GM23248 (cell line): ENCODE results near the gene ALCAM. TPM values are rescaled to one million over a fixed set of nuclear protein-coding genes. Genes with fewer than 3 reads are reported as not detected.
A peak's percentile ranks its signal among the peaks of the same experiment; 100 is the strongest.

Experiments used
- DNase-seq: peaks from one replicate; pipeline ENCODE4 v3.0.0-alpha.2; 2015
- H2AFZ ChIP-seq: fragments of 200-600 bp; sonication (generic); 2 replicates; pipeline ENCODE4 v1.6.1; 2016; ENCODE audit warnings: antibody characterized with exemption
- H3F3A ChIP-seq: fragments of 200-600 bp; sonication (generic); 2 replicates; pipeline ENCODE4 v1.6.1; 2016; ENCODE audit warnings: mild to moderate bottlenecking, antibody characterized with exemption, mixed run types; ENCODE audit not compliant: insufficient read depth
- H3K27ac ChIP-seq: fragments of 200-600 bp; sonication (generic); 2 replicates; pipeline ENCODE4 v1.5.1; 2016; ENCODE audit warnings: mild to moderate bottlenecking
- H3K27me3 ChIP-seq: fragments of 200-600 bp; sonication (generic); replicated peaks from 2 replicates; pipeline ENCODE4 v1.6.1; 2016; ENCODE audit warnings: mild to moderate bottlenecking; ENCODE audit not compliant: insufficient read depth
- H3K36me3 ChIP-seq: fragments of 200-600 bp; sonication (generic); 2 replicates; pipeline ENCODE4 v1.6.1; 2016; ENCODE audit warnings: low read depth, mild to moderate bottlenecking
- H3K4me1 ChIP-seq: fragments of 200-600 bp; sonication (generic); 2 replicates; pipeline ENCODE4 v1.6.1; 2016; ENCODE audit warnings: mild to moderate bottlenecking; ENCODE audit not compliant: insufficient read depth
- H3K4me2 ChIP-seq: fragments of 200-600 bp; sonication (generic); one replicate; pipeline ENCODE4 v1.6.1; 2016; ENCODE audit warnings: mild to moderate bottlenecking; ENCODE audit not compliant: unreplicated experiment
- H3K4me3 ChIP-seq: fragments of 200-600 bp; sonication (generic); 2 replicates; pipeline ENCODE4 v1.5.1; 2016; ENCODE audit warnings: mild to moderate bottlenecking
- H3K79me2 ChIP-seq: fragments of 200-600 bp; sonication (generic); 2 replicates; pipeline ENCODE4 v1.6.1; 2016; ENCODE audit warnings: mild to moderate bottlenecking; ENCODE audit not compliant: insufficient read depth
- H3K9ac ChIP-seq: fragments of 200-600 bp; sonication (generic); 2 replicates; pipeline ENCODE4 v1.6.1; 2016; ENCODE audit warnings: mild to moderate bottlenecking
- H3K9me2 ChIP-seq: fragments of 200-600 bp; sonication (generic); 2 replicates; pipeline ENCODE4 v1.6.1; 2016; ENCODE audit warnings: mixed run types, mild to moderate bottlenecking, moderate library complexity; ENCODE audit not compliant: insufficient read depth
- H3K9me3 ChIP-seq: fragments of 200-600 bp; sonication (generic); one replicate; pipeline ENCODE4 v1.6.1; 2017; ENCODE audit warnings: low read depth
- H4K20me1 ChIP-seq: fragments of 200-600 bp; sonication (generic); 2 replicates; pipeline ENCODE4 v1.6.0; 2016; ENCODE audit not compliant: insufficient read depth
- EZH2 ChIP-seq: fragments of 200-600 bp; sonication (generic); IDR thresholded peaks from 2 replicates; pipeline ENCODE4 v1.6.1; 2018; ENCODE audit warnings: antibody characterized with exemption, mild to moderate bottlenecking; ENCODE audit not compliant: insufficient read depth, poor library complexity, severe bottlenecking
- EZH2phosphoT487 ChIP-seq: fragments of 200-600 bp; sonication (generic); IDR thresholded peaks from 2 replicates; pipeline ENCODE4 v1.6.1; 2018; ENCODE audit warnings: antibody characterized with exemption, moderate library complexity, mild to moderate bottlenecking, low read depth; ENCODE audit not compliant: insufficient read depth
- WGBS, 2 experiments: methylation state at CpG; one replicate each; pipeline ENCODE4 v1.1.6; 2015 to 2017; ENCODE audit warnings: low lambda C conversion rate in 2 of 2, low coverage in 1 of 2; ENCODE audit errors: missing lambda C conversion rate in 2 of 2; 5-methylcytosine and 5-hydroxymethylcytosine counted together
- in situ Hi-C: fragments of 300-500 bp; cut with MboI; formaldehyde crosslinking; loops from 2 replicates; pipeline ENCODE4 v1.15.0; 2020
- polyA plus RNA-seq: library from polyadenylated mRNA; unstranded; fragments of >200 nt; fragmentation: Nextera tagmentation; extraction: Ambion mirVana; gene quantifications from 2 replicates; pipeline ENCODE4 v1.2.1, GENCODE V29; 2016
- total RNA-seq: library from RNA; depleted of rRNA; stranded (reverse); fragments of >200 nt; shearing (Covaris generic); gene quantifications from 2 replicates; pipeline ENCODE4 v1.2.3, GENCODE V29; 2014

The ALCAM gene
- total and polyA plus RNA-seq, 2 experiments from 2014 or later, result 88.7 to 208 TPM

- Histone ChIP-seq H3K4me2 (no peak overlapping the region), H3K4me3 (no peak overlapping the region), H3K27me3 (no peaks in the 10 kb centered on the region), H3K79me2 (no peaks in the 10 kb centered on the region), H3K9ac (no peak overlapping the region), H2AFZ (no peak overlapping the region), H3K27ac (no peak overlapping the region), H3K9me2 (no peaks in the 10 kb centered on the region), H3F3A (peaks cover 15% of the 10 kb centered on the region; the same call in 1 of the 2 replicates), H3K4me1 (peaks cover 19% of the 10 kb centered on the region), H3K9me3 (no peaks in the 10 kb centered on the region), H4K20me1 (no peaks in the 10 kb centered on the region), H3K36me3 (no peaks in the 10 kb centered on the region)
- no peak for DNase-seq
- TF ChIP-seq EZH2, result no peak
- no peak for TF ChIP-seq EZH2phosphoT487
- WGBS, 2 experiments, result 82 to 85% methylated on average over 6 of the region's 6 CpGs
- in situ Hi-C loops, result no loop called here
Observed at GRCh38 chr3:105582015-105582414, 215.3 kb downstream of the ALCAM start.

GRCh38 chr3:105584003-105584790, 217.5 kb downstream of the ALCAM start:
- WGBS, 2 experiments, result 48 to 58% methylated on average over 3 of the region's 3 CpGs
- in situ Hi-C loops, result no loop called here
- H3K9me3 ChIP-seq, result no peaks in the 10 kb centered on the region
- no peak for DNase-seq
- H3K9ac ChIP-seq, result no peak overlapping the region
- H2AFZ ChIP-seq, result no peak overlapping the region
- H3K27me3 ChIP-seq, result no peaks in the 10 kb centered on the region
- H3K79me2 ChIP-seq, result no peaks in the 10 kb centered on the region
- no peak overlapping the region for H3K4me2 ChIP-seq
- H3F3A ChIP-seq, result 0 out of 2 replicates have a peak, but pooled peaks cover 10% of the 10 kb centered on the region
- H3K9me2 ChIP-seq, result no peaks in the 10 kb centered on the region
- no peak overlapping the region for H3K4me3 ChIP-seq
- H3K36me3 ChIP-seq, result no peaks in the 10 kb centered on the region
- no peaks in the 10 kb centered on the region for H4K20me1 ChIP-seq
- peaks cover 16% of the 10 kb centered on the region for H3K4me1 ChIP-seq
- TF ChIP-seq EZH2phosphoT487 (no peak), EZH2 (no peak)
- no peak overlapping the region for H3K27ac ChIP-seq

- no peak for TF ChIP-seq EZH2
- TF ChIP-seq EZH2phosphoT487, result no peak
- DNase-seq, result no peak
- Histone ChIP-seq H3K4me2 (no peak overlapping the region), H3K27me3 (no peaks in the 10 kb centered on the region), H3K36me3 (no peaks in the 10 kb centered on the region), H3K9ac (no peak overlapping the region), H2AFZ (0 out of 2 replicates have a peak overlapping the region, but pooled peaks have one; percentile 57), H3K9me2 (no peaks in the 10 kb centered on the region), H3K4me3 (no peak overlapping the region), H4K20me1 (no peaks in the 10 kb centered on the region), H3K79me2 (no peaks in the 10 kb centered on the region), H3K4me1 (peaks cover 27% of the 10 kb centered on the region), H3F3A (peaks cover 16% of the 10 kb centered on the region), H3K27ac (no peak overlapping the region), H3K9me3 (no peaks in the 10 kb centered on the region)
- 93 to 95% methylated on average over 10 of the region's 10 CpGs for WGBS, 2 experiments
- in situ Hi-C loops, result no loop called here
Observed at GRCh38 chr3:105593315-105593714, 226.6 kb downstream of the ALCAM start.

- in situ Hi-C loops, result no loop called here
- H3K9me3 ChIP-seq, result no peaks in the 10 kb centered on the region
- H3K36me3 ChIP-seq, result no peaks in the 10 kb centered on the region
- peak overlapping the region; percentile 44 for H3K4me2 ChIP-seq
- no peaks in the 10 kb centered on the region for H3K79me2 ChIP-seq
- no peaks in the 10 kb centered on the region for H3K27me3 ChIP-seq
- 0 to 4% methylated on average over 1 of the region's 1 CpG for WGBS, 2 experiments
- TF ChIP-seq EZH2phosphoT487 (no peak), EZH2 (no peak)
- H2AFZ ChIP-seq, result peak overlapping the region; percentile 57
- peaks cover 36% of the 10 kb centered on the region for H3K4me1 ChIP-seq
- peak; percentile 83 for DNase-seq
- H3F3A ChIP-seq, result peaks cover 23% of the 10 kb centered on the region
- H3K27ac ChIP-seq, result peak overlapping the region; percentile 63
- no peak overlapping the region for H3K9ac ChIP-seq
- no peaks in the 10 kb centered on the region for H3K9me2 ChIP-seq
- H3K4me3 ChIP-seq, result no peak overlapping the region
- H4K20me1 ChIP-seq, result no peaks in the 10 kb centered on the region
Observed at GRCh38 chr3:105594219-105594618, 227.5 kb downstream of the ALCAM start.
